Body of pancreas (tissue), 4 donors: ENCODE data around the gene DPH2. TPM values are rescaled to one million over a fixed set of nuclear protein-coding genes. Genes with fewer than 3 reads are reported as not detected.
A peak's percentile ranks its signal among the peaks of the same experiment; 100 is the strongest.

Experiments used
- ATAC-seq: fragments of 150-250 bp; one replicate; pipeline ENCODE4 v1.9.1; 2016
- DNase-seq, 4 donors: peaks; one replicate each; pipeline ENCODE4 v3.0.0-alpha.2; 2019
- H3K27ac ChIP-seq, 4 donors: fragments of 200-600 bp; sonication (generic); 1 replicate in 3 of 4; 2 replicates in 1 of 4; pipeline versions ENCODE4 v1.5.1 to v1.6.1; 2016 to 2019; ENCODE audit warnings: mild to moderate bottlenecking in 1 of 4, mixed read lengths in 1 of 4, moderate library complexity in 1 of 4
- H3K27me3 ChIP-seq, 2 donors: fragments of 200-600 bp; sonication (generic); one replicate each; pipeline ENCODE4 v1.6.0; 2016; ENCODE audit warnings: mild to moderate bottlenecking in 1 of 2
- H3K36me3 ChIP-seq, 2 donors: fragments of 200-600 bp; sonication (generic); replicated peaks in 1 of 2; 2 replicates each; pipeline ENCODE4 v1.5.1; 2016; ENCODE audit warnings: low read depth in 2 of 2; ENCODE audit not compliant: insufficient read depth in 1 of 2
- H3K4me1 ChIP-seq: fragments of 200-600 bp; sonication (generic); one replicate; pipeline ENCODE4 v1.6.0; 2016
- H3K4me3 ChIP-seq, 2 donors: fragments of 200-600 bp; sonication (generic); 1 replicate in 1 of 2; 2 replicates in 1 of 2; pipeline ENCODE4 v1.5.1; 2016 to 2019
- H3K9me3 ChIP-seq, 3 donors: fragments of 200-600 bp; sonication (generic); 1 replicate in 2 of 3; 2 replicates in 1 of 3; pipeline ENCODE4 v1.5.1; 2016
- CTCF ChIP-seq, 7 experiments: fragments of 450-650 bp in 4 of 7; fragments of 200-600 bp in 3 of 7; sonication (generic) in 3 of 7; IDR thresholded peaks; one replicate each; pipeline ENCODE4 v1.5.1; 2016 to 2019; ENCODE audit warnings: antibody characterized with exemption in 7 of 7
- POLR2A ChIP-seq, 3 donors: fragments of 450-650 bp; IDR thresholded peaks; one replicate each; pipeline ENCODE4 v1.6.1; 2016; ENCODE audit warnings: antibody characterized with exemption in 3 of 3, mild to moderate bottlenecking in 2 of 3
- WGBS, 2 donors: methylation state at CpG; one replicate each; pipeline ENCODE4 v1.1.5; 2017; 5-methylcytosine and 5-hydroxymethylcytosine counted together
- intact Hi-C: fragments of 100-400 bp; cut with DNase I; formaldehyde crosslinking; loops from one replicate; pipeline ENCODE4 v1.15.1; 2023
- total RNA-seq, 2 donors: library from RNA; depleted of rRNA; stranded (reverse); fragments of >200 nt; gene quantifications; one replicate each; pipeline ENCODE4 v1.1.0, GENCODE V29; 2016

Gene DPH2
- total RNA-seq, 2 donors from 2014 or later: 25.4 to 35.3 TPM

- DNase-seq: no peak
- Histone ChIP-seq H3K4me3 (peak overlapping the region; percentile 38 to 65), H3K27me3 (no peaks in the 10 kb centered on the region), H3K27ac (peak overlapping the region; percentile 79 to 89 (median 84)), H3K9me3 (no peaks in the 10 kb centered on the region), H3K4me1 (peaks cover 19% of the 10 kb centered on the region), H3K36me3 (no peaks in the 10 kb centered on the region)
- TF ChIP-seq CTCF (IDR thresholded peaks at IDR 0.05) (no peak), POLR2A (IDR thresholded peaks at IDR 0.05) (no peak)
- WGBS, 2 donors: 31 to 47% methylated on average over 6 to 11 of the region's 11 CpGs
- intact Hi-C loops: no loop called here
- ATAC-seq: no peak
Observed at GRCh38 chr1:43992232-43992995, 22.6 kb downstream of the DPH2 start.

- Histone ChIP-seq H3K27ac (peak overlapping the region in 1 of 4 donors; percentile 84), H3K4me3 (no peak overlapping the region), H3K36me3 (no peaks in the 10 kb centered on the region), H3K4me1 (peaks cover 19% of the 10 kb centered on the region), H3K9me3 (no peaks in the 10 kb centered on the region), H3K27me3 (no peaks in the 10 kb centered on the region)
- intact Hi-C loops: no loop called here
- 91 to 93% methylated on average over 9 of the region's 9 CpGs for WGBS, 2 donors
- ATAC-seq (no peak), DNase-seq (no peak)
- TF ChIP-seq POLR2A (IDR thresholded peaks at IDR 0.05): no peak
- TF ChIP-seq CTCF (IDR thresholded peaks at IDR 0.05): no peak
Observed at GRCh38 chr1:43993206-43993914, 23.6 kb downstream of the DPH2 start.

GRCh38 chr1:43994071-43994470 lies 24.3 kb downstream of the DPH2 start:
- DNase-seq (no peak), ATAC-seq (no peak)
- Histone ChIP-seq H3K4me1 (peaks cover 19% of the 10 kb centered on the region), H3K27me3 (no peaks in the 10 kb centered on the region), H3K4me3 (no peak overlapping the region), H3K27ac (no peak overlapping the region), H3K9me3 (no peaks in the 10 kb centered on the region), H3K36me3 (no peaks in the 10 kb centered on the region)
- TF ChIP-seq CTCF (IDR thresholded peaks at IDR 0.05) (no peak), POLR2A (IDR thresholded peaks at IDR 0.05) (no peak)
- WGBS, 2 donors: 87 to 92% methylated on average over 7 of the region's 7 CpGs
- intact Hi-C loops: no loop called here

- Histone ChIP-seq H3K27me3 (no peaks in the 10 kb centered on the region), H3K4me3 (no peak overlapping the region), H3K4me1 (peaks cover 19% of the 10 kb centered on the region), H3K9me3 (no peaks in the 10 kb centered on the region), H3K27ac (no peak overlapping the region), H3K36me3 (no peaks in the 10 kb centered on the region)
- WGBS, 2 donors: 78 to 80% methylated on average over 10 to 15 of the region's 15 CpGs
- intact Hi-C loops: no loop called here
- DNase-seq (no peak), ATAC-seq (no peak)
- TF ChIP-seq CTCF (IDR thresholded peaks at IDR 0.05) (no peak), POLR2A (IDR thresholded peaks at IDR 0.05) (no peak)
Observed at GRCh38 chr1:43994794-43995790, 25.3 kb downstream of the DPH2 start.
